SK-N-MC (cell line): ENCODE measurements around the gene PBX1.

ENCODE experiments used
- EZH2 ChIP-seq: fragments of 200-600 bp; sonication (generic); IDR thresholded peaks from one replicate; pipeline ENCODE4 v1.6.1; 2017; ENCODE audit warnings: antibody characterized with exemption
- POLR2AphosphoS5 ChIP-seq: IDR thresholded peaks from 2 replicates; pipeline ENCODE4 v1.6.1; 2012; ENCODE audit warnings: mild to moderate bottlenecking, low read depth, low read length, borderline replicate concordance

DNA sequence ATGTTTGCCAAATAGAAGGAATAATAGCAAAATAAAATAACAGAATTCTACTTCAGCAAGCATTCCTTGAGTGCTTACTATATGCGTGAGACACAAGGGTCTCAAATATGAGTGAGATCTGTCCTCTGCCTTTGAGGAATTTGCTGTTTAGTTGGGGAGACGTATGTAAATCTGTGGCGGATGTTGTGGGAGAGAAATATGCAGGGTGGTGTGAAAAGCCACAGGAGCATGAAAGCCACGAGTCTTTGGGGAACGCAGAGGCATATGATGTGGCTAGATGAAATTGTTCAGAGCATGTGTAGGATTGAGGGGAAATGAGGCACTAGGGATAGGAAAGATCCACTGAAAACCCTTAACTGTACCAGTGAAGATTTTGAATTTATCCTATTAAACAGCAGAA is 244.4 kb downstream of the PBX1 start:
- no peak for TF ChIP-seq POLR2AphosphoS5
- no peak for TF ChIP-seq EZH2
